Measurements from ENCODE around the gene TGIF2. TPM values are rescaled to one million over a fixed set of nuclear protein-coding genes. Genes with fewer than 3 reads are reported as not detected.

Gene TGIF2
- 10 to 100 TPM; 12.3 to 16.1 (median 14.9) TPM for polyA plus RNA-seq

DNA sequence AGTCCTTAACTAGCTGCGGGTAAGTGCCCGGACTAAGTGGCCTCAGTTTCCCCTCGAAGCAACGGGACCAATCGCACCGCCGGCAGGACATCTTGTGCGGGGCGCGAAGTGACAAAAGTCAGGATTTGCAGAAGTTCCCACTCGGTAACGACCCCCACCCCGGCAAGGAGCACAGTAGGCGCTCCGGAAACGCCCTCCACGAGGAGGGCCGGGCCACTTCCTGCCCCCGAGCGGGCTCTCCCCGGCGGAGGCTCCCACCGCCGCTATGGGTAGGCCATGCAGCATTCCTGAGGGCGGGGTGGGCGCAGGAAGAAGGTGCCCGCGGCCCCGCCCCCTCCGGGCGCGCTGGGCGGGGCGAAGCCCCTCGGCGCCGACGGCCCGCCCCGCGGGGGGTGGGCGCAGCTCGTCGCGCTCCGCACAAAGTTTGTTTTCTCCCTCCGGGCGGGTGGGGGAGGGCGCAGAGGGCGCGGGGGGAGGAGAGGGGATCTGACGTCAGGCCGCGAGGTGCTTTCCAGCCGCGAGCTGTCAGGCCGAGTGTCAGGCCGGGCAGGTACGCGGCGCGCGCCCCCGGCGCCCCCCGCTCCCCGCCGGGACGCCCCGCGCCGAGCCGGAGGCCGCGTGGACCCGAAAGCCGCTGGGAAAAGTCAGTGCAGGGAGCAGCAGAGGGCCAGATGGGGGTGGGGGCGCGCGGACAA lies at the start of gene TGIF2:
Gene TGIF2, plus strand, starts transcription at position 495 of the 695 bp plus-strand sequence. CDS start 5,178 bp downstream, outside the sequence.
- no peaks in the 10 kb centered on the region for H3K36me3 Mint-ChIP-seq
- peaks cover 27 to 31% of the 10 kb centered on the region in 2 donors for H3K4me1 Mint-ChIP-seq
- H3K27ac Mint-ChIP-seq: peak within 1 kb of the TSS; percentile 91 to 99 (median 96)
- peaks cover 7 to 24% (median 16%) of the 10 kb centered on the region in 3 donors for H3K27me3 Mint-ChIP-seq (ENCODE audit: low read depth in 3 of 3)
- DNase-seq: peak; percentile 85 to 89 (median 87)
- H3K9me3 Mint-ChIP-seq: no peaks in the 10 kb centered on the region
- H3K4me3 Mint-ChIP-seq: peak within 1 kb of the TSS; percentile 87 to 94 (median 92)

- H3K27me3 Mint-ChIP-seq (ENCODE audit: low read depth in 3 of 3): no peaks in the 10 kb centered on the region
- H3K9me3 Mint-ChIP-seq: no peaks in the 10 kb centered on the region
- no peak overlapping the region for H3K4me3 Mint-ChIP-seq
- peaks cover 12 to 17% (median 16%) of the 10 kb centered on the region in 3 donors for H3K36me3 Mint-ChIP-seq
- H3K27ac Mint-ChIP-seq: peak overlapping the region in 2 of 6 donors; percentile 3 to 19
- peaks cover 0 to 2% of the 10 kb centered on the region in 2 donors for H3K4me1 Mint-ChIP-seq
- no peak for DNase-seq
Measured at GRCh38 chr20:36525620-36526365, 47.6 kb upstream of the TGIF2 start.

- Mint-ChIP-seq H3K27me3 (ENCODE audit: low read depth in 3 of 3) (no peaks in the 10 kb centered on the region), H3K36me3 (peaks cover 10 to 15% (median 15%) of the 10 kb centered on the region in 3 donors), H3K27ac (no peak overlapping the region), H3K4me1 (no peaks in the 10 kb centered on the region), H3K9me3 (no peaks in the 10 kb centered on the region), H3K4me3 (no peak overlapping the region)
- no peak for DNase-seq
Measured at GRCh38 chr20:36526521-36527011, 46.8 kb upstream of the TGIF2 start.

GRCh38 chr20:36527331-36528125 lies 45.9 kb upstream of the TGIF2 start:
- no peak overlapping the region for H3K4me3 Mint-ChIP-seq

GRCh38 chr20:36528176-36528874 lies 45.1 kb upstream of the TGIF2 start:
- H3K36me3 Mint-ChIP-seq: peaks cover 8 to 15% (median 9%) of the 10 kb centered on the region in 3 donors

More at GRCh38 chr20:36527331-36528125, 45.9 kb upstream of the TGIF2 start:
- H3K36me3 Mint-ChIP-seq: peaks cover 8 to 15% (median 9%) of the 10 kb centered on the region in 3 donors
- H3K27ac Mint-ChIP-seq: peak overlapping the region in 2 of 6 donors; percentile 18 to 24
- H3K27me3 Mint-ChIP-seq (ENCODE audit: low read depth in 3 of 3): no peaks in the 10 kb centered on the region
- H3K9me3 Mint-ChIP-seq: no peaks in the 10 kb centered on the region
- DNase-seq: no peak
- H3K4me1 Mint-ChIP-seq: no peaks in the 10 kb centered on the region

GRCh38 chr20:36528875-36529417 lies 44.5 kb upstream of the TGIF2 start:
- Mint-ChIP-seq H3K27me3 (ENCODE audit: low read depth in 3 of 3) (peaks cover 0 to 2% (median 0%) of the 10 kb centered on the region in 3 donors), H3K9me3 (no peaks in the 10 kb centered on the region), H3K4me3 (no peak overlapping the region), H3K27ac (peak overlapping the region in 1 of 6 donors; percentile 26), H3K4me1 (no peaks in the 10 kb centered on the region), H3K36me3 (peaks cover 8 to 15% (median 9%) of the 10 kb centered on the region in 3 donors)
- no peak for DNase-seq

More at GRCh38 chr20:36528176-36528874, 45.1 kb upstream of the TGIF2 start:
- no peaks in the 10 kb centered on the region for H3K4me1 Mint-ChIP-seq
- no peak overlapping the region for H3K27ac Mint-ChIP-seq
- H3K4me3 Mint-ChIP-seq: no peak overlapping the region
- no peak for DNase-seq
- H3K9me3 Mint-ChIP-seq: no peaks in the 10 kb centered on the region
- peaks cover 0 to 2% (median 0%) of the 10 kb centered on the region in 3 donors for H3K27me3 Mint-ChIP-seq (ENCODE audit: low read depth in 3 of 3)

- H3K4me3 Mint-ChIP-seq: no peak overlapping the region
- H3K9me3 Mint-ChIP-seq: no peaks in the 10 kb centered on the region
- H3K27me3 Mint-ChIP-seq (ENCODE audit: low read depth in 3 of 3): peaks cover 0 to 5% (median 1%) of the 10 kb centered on the region in 3 donors
- DNase-seq: no peak
- H3K36me3 Mint-ChIP-seq: peaks cover 0 to 2% (median 1%) of the 10 kb centered on the region in 3 donors
- no peaks in the 10 kb centered on the region for H3K4me1 Mint-ChIP-seq
- peak overlapping the region in 1 of 6 donors; percentile 55 for H3K27ac Mint-ChIP-seq
Measured at GRCh38 chr20:36532388-36532787, 41.0 kb upstream of the TGIF2 start.

DNA sequence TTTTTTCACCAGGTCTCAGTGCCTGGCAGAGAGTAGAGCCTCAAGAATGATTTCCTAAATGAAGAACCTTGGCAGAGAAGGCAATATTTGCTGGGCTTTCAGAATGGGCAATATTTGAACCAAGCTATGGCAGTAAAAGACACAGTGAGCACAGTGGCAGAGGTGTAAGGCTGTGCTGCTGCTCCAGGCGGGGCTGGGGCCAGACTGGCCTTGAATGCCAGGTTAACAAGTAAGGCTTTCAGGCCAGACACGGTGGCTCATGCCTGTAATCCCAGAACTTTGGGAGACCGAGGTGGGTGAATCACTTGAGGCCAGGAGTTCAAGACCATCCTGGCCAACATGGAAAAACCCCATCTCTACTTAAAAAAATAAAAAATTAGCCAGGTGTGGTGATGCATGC lies 40.6 kb upstream of the TGIF2 start:
- DNase-seq: no peak
- Mint-ChIP-seq H3K36me3 (no peaks in the 10 kb centered on the region), H3K9me3 (no peaks in the 10 kb centered on the region), H3K4me1 (no peaks in the 10 kb centered on the region), H3K27me3 (ENCODE audit: low read depth in 3 of 3) (peaks cover 0 to 5% (median 1%) of the 10 kb centered on the region in 3 donors), H3K27ac (peak overlapping the region in 1 of 6 donors; percentile 55), H3K4me3 (no peak overlapping the region)

DNA sequence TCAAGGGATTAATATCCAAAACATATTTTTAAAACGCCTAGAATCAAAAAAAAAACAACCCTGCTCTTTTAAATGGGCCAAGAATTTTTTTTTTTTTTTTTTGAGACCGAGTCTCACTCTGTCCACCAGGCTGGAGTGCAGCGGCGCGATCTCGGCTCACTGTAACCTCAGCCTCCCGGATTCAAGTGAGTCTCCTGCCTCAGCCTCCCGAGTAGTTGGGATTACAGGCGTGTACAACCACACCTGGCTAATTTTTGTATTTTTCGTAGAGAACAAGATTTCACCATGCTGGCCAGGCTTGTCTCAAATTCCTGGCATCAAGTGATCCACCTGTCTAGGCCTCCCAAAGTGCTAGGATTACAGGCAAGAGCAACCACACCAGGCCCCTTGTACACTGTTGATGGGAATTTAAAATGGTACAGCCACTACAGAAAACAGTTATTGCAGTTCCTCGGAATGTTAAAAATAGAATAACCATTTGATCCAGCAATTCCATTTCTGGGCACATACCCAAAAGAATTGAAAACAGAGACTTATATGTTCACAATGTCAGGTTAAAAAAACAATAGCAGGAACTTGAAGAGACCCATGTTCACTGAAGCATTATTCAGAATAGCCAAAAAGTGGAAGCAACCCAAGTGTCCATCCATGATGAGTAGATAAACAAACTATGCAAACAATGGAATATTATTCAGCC lies 35.2 kb upstream of the TGIF2 start:
- no peaks in the 10 kb centered on the region for H3K36me3 Mint-ChIP-seq
- DNase-seq: no peak
- H3K27me3 Mint-ChIP-seq (ENCODE audit: low read depth in 3 of 3): peaks cover 0 to 3% (median 1%) of the 10 kb centered on the region in 3 donors
- peaks cover 0 to 4% of the 10 kb centered on the region in 2 donors for H3K4me1 Mint-ChIP-seq
- no peak overlapping the region for H3K4me3 Mint-ChIP-seq
- no peaks in the 10 kb centered on the region for H3K9me3 Mint-ChIP-seq
- no peak overlapping the region for H3K27ac Mint-ChIP-seq

DNA sequence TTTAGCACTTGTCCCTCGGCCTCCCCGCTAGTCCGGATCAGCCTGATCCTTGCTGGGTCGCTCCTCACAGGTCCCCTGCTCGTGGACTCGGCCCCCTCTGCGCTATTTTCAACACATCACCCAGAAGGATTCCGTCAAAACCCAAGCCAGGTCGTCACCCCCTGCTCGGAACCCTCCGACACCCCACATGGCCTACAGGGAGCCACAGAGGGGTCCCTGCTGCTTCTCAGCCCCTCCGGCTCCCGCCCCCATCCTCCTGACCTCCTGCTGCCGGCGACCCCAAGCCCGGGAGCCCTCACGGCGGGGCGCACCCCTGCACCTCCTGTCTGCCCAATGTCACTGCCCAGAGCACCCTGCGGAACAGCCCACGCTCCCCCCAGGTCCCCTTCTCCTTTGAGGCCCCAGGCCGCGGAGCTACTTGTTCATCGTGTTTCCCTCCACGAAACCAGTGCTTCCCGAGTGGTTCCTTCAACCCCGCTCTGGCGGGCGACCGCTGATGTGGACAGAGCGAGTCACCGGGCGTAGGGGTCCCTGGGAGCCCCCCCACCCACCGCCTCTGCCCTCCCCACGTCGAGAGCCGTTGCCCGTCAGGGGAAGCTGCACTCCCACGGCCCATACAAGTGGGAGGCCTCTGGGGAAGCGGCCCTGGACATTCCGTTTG lies 32.7 kb upstream of the TGIF2 start:
- Mint-ChIP-seq H3K27me3 (ENCODE audit: low read depth in 3 of 3) (peaks cover 0 to 3% (median 2%) of the 10 kb centered on the region in 3 donors), H3K36me3 (no peaks in the 10 kb centered on the region), H3K4me3 (peak overlapping the region in 3 of 5 donors; percentile 40 to 53 (median 46)), H3K9me3 (no peaks in the 10 kb centered on the region), H3K4me1 (peaks cover 0 to 4% of the 10 kb centered on the region in 2 donors), H3K27ac (peak overlapping the region in 2 of 6 donors; percentile 10 to 58)
- no peak for DNase-seq

GRCh38 chr20:36541227-36541767 lies 32.1 kb upstream of the TGIF2 start, which contains the start of gene MYL9:
Gene MYL9, plus strand, starts transcription at chr20:36541519. Its CDS starts 3,366 bp downstream, at chr20:36544885.
- peaks cover 0 to 4% of the 10 kb centered on the region in 2 donors for H3K4me1 Mint-ChIP-seq
- H3K27me3 Mint-ChIP-seq (ENCODE audit: low read depth in 3 of 3): peaks cover 0 to 3% (median 2%) of the 10 kb centered on the region in 3 donors
- no peaks in the 10 kb centered on the region for H3K9me3 Mint-ChIP-seq
- peak; percentile 14 to 32 (median 22) for DNase-seq
- peak within 1 kb of the TSS in 2 of 6 donors; percentile 10 to 58 for H3K27ac Mint-ChIP-seq
- peak within 1 kb of the TSS; percentile 40 to 53 (median 48) for H3K4me3 Mint-ChIP-seq
- H3K36me3 Mint-ChIP-seq: no peaks in the 10 kb centered on the region
